ENCODE data around the gene PROM2. TPM values are rescaled to one million over a fixed set of nuclear protein-coding genes. Genes with fewer than 3 reads are reported as not detected.

The PROM2 gene
- total and polyA plus RNA-seq, 2 donors (not counting 3 experiments of a cell fraction or from before 2014, with no cell fraction given), result 0.39 to 0.60 TPM

DNA sequence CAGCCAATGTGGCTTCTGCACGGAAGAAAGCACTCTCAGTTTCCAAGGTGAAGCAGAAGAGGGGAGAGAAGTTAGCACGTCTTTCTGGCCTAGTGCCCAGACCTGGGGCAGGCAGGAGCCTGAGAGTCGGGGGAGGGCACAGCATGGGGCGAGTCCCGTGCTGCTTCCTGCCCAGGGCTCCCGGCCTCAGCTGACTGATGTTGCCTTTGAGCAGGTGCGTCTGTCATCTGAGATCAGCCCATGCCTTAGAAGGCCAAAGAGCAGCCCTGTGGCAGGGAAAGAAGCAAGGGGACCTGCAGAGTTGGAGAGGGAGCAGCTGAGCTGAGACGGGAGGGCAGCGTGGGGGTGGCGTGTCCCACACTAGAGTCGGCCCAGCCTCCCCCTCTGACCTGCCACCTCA, 26.2 kb downstream of the PROM2 start:
- Histone ChIP-seq H3K4me2 (ENCODE audit: insufficient read depth, low read length) (no peak overlapping the region), H3K9me1 (replicated peaks; ENCODE audit: control insufficient read depth, extremely low read depth, insufficient read depth, low read length) (no peaks in the 10 kb centered on the region), H3K9ac (replicated peaks; ENCODE audit: extremely low read depth, insufficient read depth, low read length) (no peak overlapping the region), H4K20me1 (replicated peaks; ENCODE audit: control insufficient read depth, extremely low read depth, insufficient read depth, low read length) (no peaks in the 10 kb centered on the region), H3K4me3 (replicated peaks in 1 of 3; ENCODE audit: insufficient read depth in 1 of 3, low read depth in 1 of 3, low read length in 3 of 3) (no peak overlapping the region), H2AFZ (ENCODE audit: low read depth, low read length) (no peak overlapping the region), H3K27ac (ENCODE audit: insufficient read depth, low read depth, low read length) (no peak overlapping the region), H3K79me2 (ENCODE audit: control insufficient read depth, insufficient read depth, low read length) (no peaks in the 10 kb centered on the region), H3K4me1 (ENCODE audit: control insufficient read depth, extremely low read depth, insufficient read depth, low read length) (no peaks in the 10 kb centered on the region), H3K36me3 (ENCODE audit: control insufficient read depth in 2 of 2, extremely low read depth in 1 of 2, insufficient read depth in 2 of 2, low read length in 2 of 2) (no peaks in the 10 kb centered on the region), H3K27me3 (ENCODE audit: control insufficient read depth in 2 of 2, insufficient read depth in 2 of 2, low read length in 2 of 2) (no peaks in the 10 kb centered on the region), H3K9me3 (replicated peaks; ENCODE audit: control insufficient read depth, insufficient read depth, low read length) (no peaks in the 10 kb centered on the region)
- POLR2A ChIA-PET, result no interaction called here
- no peak for FAIRE-seq
- intact Hi-C loops (cut with micrococcal nuclease), result no loop called here
- CTCF ChIA-PET, result no interaction called here
- no peak for TF ChIP-seq GATA2 (IDR thresholded peaks at IDR 0.05; ENCODE audit: insufficient read depth, insufficient read length, low read depth, low read length)
- TF ChIP-seq FOS (IDR thresholded peaks at IDR 0.05; ENCODE audit: borderline replicate concordance, insufficient read depth, low read length), result no peak
- no peak for TF ChIP-seq POLR2AphosphoS5 (IDR thresholded peaks at IDR 0.05; ENCODE audit: insufficient read depth, low read depth, low read length)
- TF ChIP-seq, protein P1, sequence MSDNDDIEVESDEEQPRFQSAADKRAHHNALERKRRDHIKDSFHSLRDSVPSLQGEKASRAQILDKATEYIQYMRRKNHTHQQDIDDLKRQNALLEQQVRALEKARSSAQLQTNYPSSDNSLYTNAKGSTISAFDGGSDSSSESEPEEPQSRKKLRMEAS (IDR thresholded peaks at IDR 0.05; ENCODE audit: insufficient read depth, insufficient read length), result no peak
- TF ChIP-seq, protein P2, sequence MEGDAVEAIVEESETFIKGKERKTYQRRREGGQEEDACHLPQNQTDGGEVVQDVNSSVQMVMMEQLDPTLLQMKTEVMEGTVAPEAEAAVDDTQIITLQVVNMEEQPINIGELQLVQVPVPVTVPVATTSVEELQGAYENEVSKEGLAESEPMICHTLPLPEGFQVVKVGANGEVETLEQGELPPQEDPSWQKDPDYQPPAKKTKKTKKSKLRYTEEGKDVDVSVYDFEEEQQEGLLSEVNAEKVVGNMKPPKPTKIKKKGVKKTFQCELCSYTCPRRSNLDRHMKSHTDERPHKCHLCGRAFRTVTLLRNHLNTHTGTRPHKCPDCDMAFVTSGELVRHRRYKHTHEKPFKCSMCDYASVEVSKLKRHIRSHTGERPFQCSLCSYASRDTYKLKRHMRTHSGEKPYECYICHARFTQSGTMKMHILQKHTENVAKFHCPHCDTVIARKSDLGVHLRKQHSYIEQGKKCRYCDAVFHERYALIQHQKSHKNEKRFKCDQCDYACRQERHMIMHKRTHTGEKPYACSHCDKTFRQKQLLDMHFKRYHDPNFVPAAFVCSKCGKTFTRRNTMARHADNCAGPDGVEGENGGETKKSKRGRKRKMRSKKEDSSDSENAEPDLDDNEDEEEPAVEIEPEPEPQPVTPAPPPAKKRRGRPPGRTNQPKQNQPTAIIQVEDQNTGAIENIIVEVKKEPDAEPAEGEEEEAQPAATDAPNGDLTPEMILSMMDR (IDR thresholded peaks at IDR 0.05; ENCODE audit: extremely low read depth in 1 of 2, insufficient read depth in 1 of 2, low read depth in 1 of 2, low read length in 2 of 2), result no peak
- TF ChIP-seq EZH2 (IDR thresholded peaks at IDR 0.05; ENCODE audit: borderline replicate concordance, low read depth, low read length, severe bottlenecking), result no peak
- no peak for TF ChIP-seq JUN (IDR thresholded peaks at IDR 0.05; ENCODE audit: borderline replicate concordance, insufficient read depth, insufficient read length, low read depth)
- TF ChIP-seq MYC (IDR thresholded peaks at IDR 0.05; ENCODE audit: low read depth, low read length), result no peak
- TF ChIP-seq POLR2A (IDR thresholded peaks at IDR 0.05; ENCODE audit: low read depth, low read length), result no peak
- dilution Hi-C loops (cut with MboI; ENCODE audit: extremely low pct_ligation_motif_present, low sequenced_read_pairs), result no loop called here
- no TSS peak for BruUV-seq (replicated peaks)
- DNase-seq (ENCODE audit: low read depth, low spot score), result no peak
